GM18526 (cell line): ENCODE results near the gene MYH7.

Experiments used
- POLR2A ChIP-seq: IDR thresholded peaks from 3 replicates; pipeline ENCODE4 v1.6.1; 2011; ENCODE audit not compliant: insufficient read length; ENCODE audit errors: extremely low read depth

MYH7 gene

DNA sequence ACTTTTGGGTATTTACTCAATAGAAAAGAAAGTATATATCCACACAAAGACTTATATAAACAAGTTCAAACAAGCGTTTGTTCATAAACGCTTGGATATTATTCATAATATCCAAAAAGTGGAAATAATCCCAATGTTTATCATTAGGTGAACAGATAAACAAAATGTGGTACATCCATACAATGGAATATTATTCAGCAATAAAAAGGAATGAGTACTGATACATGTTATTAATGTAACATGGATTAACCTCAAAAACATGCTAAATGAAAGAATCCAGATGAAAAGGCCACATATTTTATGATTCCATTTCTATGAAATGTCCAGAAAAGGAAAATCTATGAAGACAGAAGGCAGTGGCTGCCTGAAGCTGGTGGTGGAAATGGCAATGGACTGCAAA is 16.8 kb upstream of the MYH7 start:
- no peak for TF ChIP-seq POLR2A

DNA sequence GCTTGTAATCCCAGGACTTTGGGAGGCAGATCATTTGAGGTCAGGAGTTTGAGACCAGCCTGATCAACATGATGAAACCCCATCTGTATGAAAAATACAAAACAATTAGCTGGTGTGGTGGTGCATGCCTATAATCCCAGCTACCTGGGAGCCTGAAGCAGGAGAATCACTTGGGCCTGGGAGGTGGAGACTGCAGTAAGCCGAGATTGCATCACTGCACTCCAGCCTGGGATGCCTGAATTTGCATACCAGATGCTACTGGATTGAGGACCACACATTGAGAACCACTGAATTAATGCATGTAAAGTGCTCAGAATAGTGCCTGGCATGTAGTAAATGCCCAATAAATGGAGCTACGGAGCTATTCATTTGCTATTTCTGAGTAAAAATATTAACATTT is 14.9 kb upstream of the MYH7 start:
- no peak for TF ChIP-seq POLR2A

DNA sequence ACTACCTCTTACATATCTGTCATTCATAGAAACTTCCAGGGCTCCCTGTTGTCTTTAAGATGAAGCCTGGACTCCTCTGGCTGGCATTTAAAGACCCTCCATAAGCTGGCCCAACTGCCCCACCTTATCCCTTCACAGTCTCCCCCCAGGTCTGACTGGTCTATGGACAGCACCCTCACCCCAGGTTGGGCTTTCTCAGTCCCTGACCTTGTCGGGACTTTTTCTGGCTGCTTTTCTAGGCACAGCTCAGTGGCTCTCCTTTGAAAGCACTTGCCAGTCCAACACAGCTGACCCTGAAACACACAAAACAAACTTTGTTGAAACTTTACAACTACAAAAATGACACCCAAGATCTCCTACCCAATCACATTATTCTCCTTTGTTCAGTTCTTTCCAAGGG is 13.9 kb upstream of the MYH7 start:
- no peak for TF ChIP-seq POLR2A

- no peak for TF ChIP-seq POLR2A
These were observed 12.2 kb upstream of the MYH7 start for GRCh38 chr14:23447361-23448350.

GRCh38 chr14:23446291-23446851 is 10.9 kb upstream of the MYH7 start:
- TF ChIP-seq POLR2A: no peak

DNA sequence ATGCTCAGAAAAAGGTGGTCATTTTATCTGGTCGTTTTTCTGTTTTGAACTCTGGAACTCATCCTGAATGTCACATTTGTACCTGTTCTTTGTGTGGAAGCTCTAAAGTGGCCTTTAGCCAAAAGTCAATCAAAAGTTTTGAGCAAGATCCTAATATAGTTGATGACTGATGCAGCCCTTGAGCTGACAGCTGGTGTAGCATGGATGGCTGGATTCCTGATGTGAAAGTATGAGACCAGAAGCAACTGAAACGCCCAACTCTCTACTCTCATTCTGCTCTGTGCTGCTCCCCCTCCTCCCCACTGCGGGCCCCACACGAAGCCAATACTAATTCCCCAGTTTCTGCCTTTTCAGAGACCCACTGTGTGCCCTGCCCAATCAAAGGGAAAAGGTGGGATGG is 10.3 kb upstream of the MYH7 start:
- TF ChIP-seq POLR2A: no peak

- TF ChIP-seq POLR2A: no peak
These were observed 8.9 kb upstream of the MYH7 start for GRCh38 chr14:23444314-23444713.

DNA sequence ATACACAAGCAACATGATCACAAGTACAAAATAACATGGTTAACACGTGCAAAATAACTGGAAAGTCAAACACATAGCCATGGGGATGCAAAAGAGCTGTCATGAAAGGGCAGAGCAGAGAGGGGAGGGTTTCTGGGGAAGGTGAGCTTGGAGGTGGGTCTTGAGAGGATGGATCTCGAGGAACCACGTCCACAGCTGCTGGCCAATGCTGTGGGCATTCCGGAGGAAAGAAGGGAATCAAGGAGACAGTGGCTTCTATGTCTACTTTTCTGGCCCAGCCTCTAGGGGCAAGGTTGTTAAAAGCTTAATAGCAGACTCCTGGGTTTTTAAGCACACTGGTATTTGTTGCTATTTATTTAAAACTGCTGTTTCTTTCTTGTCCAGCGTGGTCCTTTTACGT is 8.4 kb upstream of the MYH7 start:
- TF ChIP-seq POLR2A: no peak

- TF ChIP-seq POLR2A: no peak
These were observed 8.0 kb upstream of the MYH7 start for GRCh38 chr14:23443411-23443812.

DNA sequence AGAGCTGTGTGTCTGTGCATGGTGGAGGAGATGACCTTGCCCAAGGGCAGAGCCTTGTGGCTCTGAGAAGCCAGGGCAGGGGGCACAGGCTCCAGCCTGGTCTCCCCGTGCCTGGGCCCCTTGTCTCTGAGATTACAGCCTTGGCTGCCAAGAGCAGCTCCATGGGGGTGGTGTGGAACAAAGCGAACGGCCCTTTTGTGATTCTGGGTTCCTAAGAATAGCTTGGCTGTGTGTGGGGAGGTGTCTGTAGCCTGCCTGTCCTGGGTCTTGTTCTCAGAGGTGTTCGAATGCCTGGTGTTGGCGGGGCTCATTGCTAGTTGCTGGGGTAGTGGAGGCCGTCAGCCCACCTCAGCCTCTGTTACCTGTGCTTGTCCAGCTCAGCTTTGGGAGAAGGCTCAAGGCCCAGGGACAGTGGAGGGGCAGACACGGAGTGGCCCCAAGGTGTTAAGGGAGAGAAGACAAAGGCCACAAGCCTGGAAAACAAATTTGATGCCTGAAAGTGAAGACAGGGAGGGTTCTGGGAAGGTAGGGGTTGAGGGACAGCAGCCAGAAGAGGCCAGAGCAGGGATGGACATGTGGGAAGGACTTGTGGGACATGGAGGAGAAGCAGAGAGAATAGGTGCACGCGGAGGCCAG is 7.4 kb upstream of the MYH7 start:
- TF ChIP-seq POLR2A: no peak

- TF ChIP-seq POLR2A: no peak
These were observed 5.6 kb upstream of the MYH7 start for GRCh38 chr14:23441076-23441475.

GRCh38 chr14:23439107-23439835 is 3.8 kb upstream of the MYH7 start:
- TF ChIP-seq POLR2A: no peak

DNA sequence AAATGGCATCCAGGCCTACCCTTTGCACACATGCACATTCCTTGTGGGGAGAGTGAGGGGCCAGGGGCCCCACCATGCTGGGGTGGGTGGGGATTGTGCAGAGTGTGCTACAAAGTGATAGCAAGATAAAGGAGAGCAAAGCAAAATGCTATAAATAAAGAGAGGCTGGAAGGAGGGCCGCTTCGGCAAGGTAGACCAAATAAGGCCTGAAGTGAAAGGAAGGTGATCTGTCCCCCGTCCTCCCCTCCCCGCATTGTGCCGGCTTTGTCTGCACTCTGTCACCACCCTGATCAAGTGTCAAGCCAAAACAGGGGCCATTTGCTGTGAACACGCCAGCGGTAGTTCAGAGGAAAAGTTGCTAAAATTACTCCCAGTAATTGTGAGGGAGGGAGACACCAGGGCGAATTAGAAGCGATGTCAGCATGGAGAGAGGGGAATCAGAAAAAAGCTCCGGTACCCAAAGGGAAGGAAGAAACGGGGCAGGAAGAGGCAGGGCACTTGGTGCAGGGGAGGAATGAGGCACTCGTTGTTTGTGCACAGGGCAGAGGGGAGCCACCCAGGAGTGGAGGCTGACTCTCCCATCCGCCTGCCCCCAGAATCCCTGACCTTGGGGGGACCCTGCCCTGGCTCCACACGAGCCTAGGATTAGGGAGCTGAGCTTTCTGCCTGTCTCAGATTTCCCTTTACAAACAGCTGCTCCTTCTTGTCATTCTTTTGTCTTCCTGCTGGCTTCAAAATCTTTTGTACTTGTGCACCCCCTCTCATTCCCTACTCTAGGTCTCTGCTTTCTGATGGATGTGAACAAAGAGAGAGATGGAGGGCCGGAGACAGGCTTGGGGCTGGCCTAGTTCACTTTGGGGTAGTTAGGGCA is 2.9 kb upstream of the MYH7 start:
- no peak for TF ChIP-seq POLR2A
